Measurements from ENCODE around the gene METTL22.

The METTL22 gene

GRCh38 chr16:8694795-8695728 is 73.6 kb downstream of the METTL22 start:
- FAIRE-seq (no peak), DNase-seq (ENCODE audit: insufficient read length, low spot score) (no peak)
- no peak for TF ChIP-seq CTCF (IDR thresholded peaks at IDR 0.05; ENCODE audit: insufficient read depth, missing control alignments)

GRCh38 chr16:8696880-8697279 is 75.4 kb downstream of the METTL22 start:
- TF ChIP-seq CTCF (IDR thresholded peaks at IDR 0.05; ENCODE audit: insufficient read depth, missing control alignments): no peak
- DNase-seq (ENCODE audit: insufficient read length, low spot score) (no peak), FAIRE-seq (no peak)

- DNase-seq (ENCODE audit: insufficient read length, low spot score) (no peak), FAIRE-seq (no peak)
- TF ChIP-seq CTCF (IDR thresholded peaks at IDR 0.05; ENCODE audit: insufficient read depth, missing control alignments): no peak
Measured at GRCh38 chr16:8697965-8698364, 76.5 kb downstream of the METTL22 start.

All from D721Med (cell line).